Measurements from ENCODE around the gene SDK2. TPM values are rescaled to one million over a fixed set of nuclear protein-coding genes. Genes with fewer than 3 reads are reported as not detected.

SDK2 gene
- total and polyA plus RNA-seq, 2 experiments from 2014 or later: 0.74 to 5.1 TPM

- H3F3A ChIP-seq (replicated peaks; ENCODE audit: low read depth): 0 out of 2 replicates have a peak, but pooled peaks cover 2% of the 10 kb centered on the region
- Mint-ChIP-seq H3K4me1 (peaks cover 63% of the 10 kb centered on the region), H3K27ac (no peak overlapping the region), H3K36me3 (ENCODE audit: low read depth) (no peaks in the 10 kb centered on the region), H3K27me3 (ENCODE audit: insufficient read depth, low read depth, poor library complexity) (peaks cover 19% of the 10 kb centered on the region), H3K4me3 (no peak overlapping the region), H3K9me3 (no peaks in the 10 kb centered on the region)
- H3K4me2 ChIP-seq: no peak overlapping the region
- H3K9me2 ChIP-seq (ENCODE audit: insufficient read depth): no peaks in the 10 kb centered on the region
- no peak overlapping the region for H3K27ac ChIP-seq (ENCODE audit: low read depth)
- H3K27me3 ChIP-seq (ENCODE audit: insufficient read depth): no peaks in the 10 kb centered on the region
- H3K4me3 ChIP-seq: no peak overlapping the region
- no peaks in the 10 kb centered on the region for H4K20me1 ChIP-seq (replicated peaks; ENCODE audit: insufficient read depth)
- ATAC-seq (peak; percentile 57), DNase-seq (ENCODE audit: low spot score) (peak; percentile 65)
- H3K4me1 ChIP-seq (ENCODE audit: insufficient read depth): peaks cover 36% of the 10 kb centered on the region
- TF ChIP-seq STAT1 (IDR thresholded peaks at IDR 0.05; ENCODE audit: unreplicated experiment) (no peak), POLR2AphosphoS5 (IDR thresholded peaks at IDR 0.05; ENCODE audit: low read depth) (peak; percentile 28; the same call in 1 of the 2 replicates), REST (IDR thresholded peaks at IDR 0.05; ENCODE audit: unreplicated experiment) (no peak)
- no peaks in the 10 kb centered on the region for H3K79me2 ChIP-seq (replicated peaks; ENCODE audit: insufficient read depth)
- no peak overlapping the region for H2AFZ ChIP-seq
- H3K36me3 ChIP-seq (ENCODE audit: insufficient read depth): no peaks in the 10 kb centered on the region
Measured at GRCh38 chr17:73363442-73364154, 280.6 kb downstream of the SDK2 start.

- Histone ChIP-seq H3K79me2 (replicated peaks; ENCODE audit: insufficient read depth) (no peaks in the 10 kb centered on the region), H3K27me3 (ENCODE audit: insufficient read depth) (no peaks in the 10 kb centered on the region), H3K4me3 (no peak overlapping the region), H3K9me2 (ENCODE audit: insufficient read depth) (no peaks in the 10 kb centered on the region), H3K27ac (ENCODE audit: low read depth) (no peak overlapping the region), H3F3A (replicated peaks; ENCODE audit: low read depth) (0 out of 2 replicates have a peak, but pooled peaks cover 2% of the 10 kb centered on the region), H3K4me1 (ENCODE audit: insufficient read depth) (peaks cover 36% of the 10 kb centered on the region), H4K20me1 (replicated peaks; ENCODE audit: insufficient read depth) (no peaks in the 10 kb centered on the region), H2AFZ (no peak overlapping the region), H3K36me3 (ENCODE audit: insufficient read depth) (no peaks in the 10 kb centered on the region), H3K4me2 (no peak overlapping the region)
- ATAC-seq: peak; percentile 2; the same call in 2 of the 3 replicates
- Mint-ChIP-seq H3K27me3 (ENCODE audit: insufficient read depth, low read depth, poor library complexity) (peaks cover 22% of the 10 kb centered on the region), H3K9me3 (no peaks in the 10 kb centered on the region), H3K36me3 (ENCODE audit: low read depth) (no peaks in the 10 kb centered on the region), H3K4me1 (peaks cover 59% of the 10 kb centered on the region), H3K27ac (no peak overlapping the region), H3K4me3 (no peak overlapping the region)
- TF ChIP-seq ZNF462 (CRISPR knock-in tag; IDR thresholded peaks at IDR 0.05) (no peak), CREB1 (CRISPR knock-in tag; IDR thresholded peaks at IDR 0.05; ENCODE audit: low read depth) (0 out of 2 replicates have a peak, but pooled peaks have one; percentile 26)
- DNase-seq (ENCODE audit: low spot score): peak; percentile 69
Measured at GRCh38 chr17:73362697-73363096, 281.5 kb downstream of the SDK2 start.
